Dendritic cell treated with granulocyte-macrophage colony-stimulating factor and Interleukin-4, amounts not matched to agents 40 ng/mL and 50 ng/mL, for 4 days (primary cell): ENCODE measurements around the gene SLC16A3.
"Not testable (repeated sequence)": the region's sequence is repeated elsewhere in the genome, so short reads cannot be mapped to it uniquely, and the experiment has no call there.

Experiments used
- H3K27ac Mint-ChIP-seq: one replicate; pipeline ENCODE4 v1.8.0; 2022; ENCODE audit warnings: mild to moderate bottlenecking, mixed read lengths
- H3K27me3 Mint-ChIP-seq: one replicate; pipeline ENCODE4 v1.8.0; 2022; ENCODE audit warnings: mild to moderate bottlenecking, mixed read lengths
- H3K36me3 Mint-ChIP-seq: one replicate; pipeline ENCODE4 v1.8.0; 2022; ENCODE audit warnings: low read depth, mixed read lengths
- H3K4me1 Mint-ChIP-seq: one replicate; pipeline ENCODE4 v1.8.0; 2022; ENCODE audit warnings: low read depth, mixed read lengths
- H3K4me3 Mint-ChIP-seq: one replicate; pipeline ENCODE4 v1.8.0; 2022; ENCODE audit warnings: mild to moderate bottlenecking, moderate library complexity, mixed read lengths
- H3K9me3 Mint-ChIP-seq: one replicate; pipeline ENCODE4 v1.8.0; 2022; ENCODE audit warnings: mixed read lengths
- intact Hi-C: fragments of 100-400 bp; cut with micrococcal nuclease; formaldehyde crosslinking; loops from one replicate; pipeline ENCODE4 v1.15.0; 2022

SLC16A3 gene

GRCh38 chr17:82247856-82248671 is 19.2 kb downstream of the SLC16A3 start:
- H3K4me3 Mint-ChIP-seq: no peak overlapping the region
- intact Hi-C loops: no loop called here
- peaks cover 72% of the 10 kb centered on the region for H3K4me1 Mint-ChIP-seq
- no peaks in the 10 kb centered on the region for H3K9me3 Mint-ChIP-seq
- H3K36me3 Mint-ChIP-seq: peaks cover 100% of the 10 kb centered on the region
- H3K27me3 Mint-ChIP-seq: no peaks in the 10 kb centered on the region
- H3K27ac Mint-ChIP-seq: peak overlapping the region; percentile 35

DNA sequence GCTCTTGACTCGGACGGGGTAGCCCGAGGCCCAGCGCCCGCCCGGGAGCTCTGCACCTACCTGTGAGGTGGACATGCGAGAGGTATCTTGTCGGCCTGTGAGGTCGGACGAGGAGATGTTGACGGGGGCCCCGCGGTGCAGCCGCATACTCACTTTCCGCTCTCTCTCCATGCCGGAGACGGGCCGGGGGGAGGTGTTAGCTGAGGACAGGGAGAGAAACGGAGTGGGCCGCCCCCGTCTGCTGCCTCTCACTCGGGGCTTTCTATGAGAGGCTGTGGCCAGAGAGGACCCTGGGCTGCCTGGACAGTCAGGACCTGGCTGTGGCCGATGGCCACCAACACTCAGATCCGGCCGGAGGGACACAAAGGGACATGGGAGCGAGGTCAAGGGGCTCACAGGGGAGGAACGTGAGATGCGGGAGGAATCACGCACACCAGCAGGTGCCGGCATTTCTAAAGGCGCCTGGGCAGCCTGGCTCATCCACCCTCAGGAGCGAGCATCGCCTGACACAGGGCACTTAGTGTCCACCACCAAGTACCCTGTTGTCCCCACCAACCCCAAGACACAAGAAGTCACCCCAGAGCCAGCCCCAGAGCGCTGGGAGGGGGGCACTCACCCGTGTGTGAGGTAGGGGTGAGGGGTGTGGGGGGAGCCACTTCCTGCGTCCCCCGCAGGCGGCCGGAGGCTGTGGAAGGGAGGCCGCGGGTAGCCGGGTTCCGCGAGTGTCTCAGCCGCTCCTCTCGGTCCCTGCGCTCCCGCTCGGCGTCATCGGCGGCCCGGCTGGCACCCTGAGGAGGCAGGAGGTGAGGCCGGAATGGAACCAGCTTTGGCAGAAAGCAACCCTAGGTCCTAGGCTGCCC is 20.2 kb downstream of the SLC16A3 start:
- H3K4me1 Mint-ChIP-seq: peaks cover 62% of the 10 kb centered on the region
- no peaks in the 10 kb centered on the region for H3K27me3 Mint-ChIP-seq
- intact Hi-C loops: no loop called here
- peak overlapping the region; percentile 35 for H3K27ac Mint-ChIP-seq
- no peaks in the 10 kb centered on the region for H3K9me3 Mint-ChIP-seq
- no peak overlapping the region for H3K4me3 Mint-ChIP-seq
- peaks cover 96% of the 10 kb centered on the region for H3K36me3 Mint-ChIP-seq

GRCh38 chr17:82249896-82250581 is 21.2 kb downstream of the SLC16A3 start:
- Mint-ChIP-seq H3K36me3 (peaks cover 88% of the 10 kb centered on the region), H3K27me3 (no peaks in the 10 kb centered on the region), H3K9me3 (no peaks in the 10 kb centered on the region), H3K4me1 (peaks cover 52% of the 10 kb centered on the region), H3K4me3 (no peak overlapping the region), H3K27ac (no peak overlapping the region)
- intact Hi-C loops: no loop called here

DNA sequence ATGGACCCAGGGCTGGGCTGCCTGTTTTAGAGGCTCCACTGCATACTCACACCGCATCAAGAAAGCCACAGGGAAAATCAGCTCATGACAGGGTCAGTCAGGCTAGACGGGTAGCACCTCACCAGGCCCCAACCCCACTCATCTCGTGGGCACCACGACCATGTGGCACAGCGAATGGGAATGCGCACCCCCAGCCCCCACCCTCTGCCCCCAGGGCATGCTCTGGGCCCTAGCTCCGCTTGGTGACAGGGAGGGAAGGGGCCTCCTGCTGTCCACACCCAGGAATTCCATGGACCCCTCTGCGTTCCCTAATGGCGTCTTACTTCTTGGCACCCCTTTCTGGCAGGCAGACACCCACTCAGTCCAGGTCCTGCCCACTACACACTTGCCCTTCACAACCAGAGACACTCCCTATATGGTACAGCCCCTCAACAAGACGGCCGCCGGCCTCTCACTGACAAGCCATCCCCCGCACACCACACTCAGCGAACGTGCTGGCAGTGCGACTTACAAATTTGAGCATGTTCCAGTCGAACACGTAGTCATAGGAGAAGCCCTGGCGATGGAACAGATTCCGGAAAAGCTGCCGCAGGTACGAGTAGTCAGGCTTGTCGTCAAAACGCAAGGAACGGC is 22.1 kb downstream of the SLC16A3 start:
- Mint-ChIP-seq H3K4me3 (no peak overlapping the region), H3K27me3 (no peaks in the 10 kb centered on the region), H3K36me3 (peaks cover 88% of the 10 kb centered on the region), H3K9me3 (no peaks in the 10 kb centered on the region), H3K4me1 (peaks cover 47% of the 10 kb centered on the region), H3K27ac (no peak overlapping the region)
- intact Hi-C loops: no loop called here

DNA sequence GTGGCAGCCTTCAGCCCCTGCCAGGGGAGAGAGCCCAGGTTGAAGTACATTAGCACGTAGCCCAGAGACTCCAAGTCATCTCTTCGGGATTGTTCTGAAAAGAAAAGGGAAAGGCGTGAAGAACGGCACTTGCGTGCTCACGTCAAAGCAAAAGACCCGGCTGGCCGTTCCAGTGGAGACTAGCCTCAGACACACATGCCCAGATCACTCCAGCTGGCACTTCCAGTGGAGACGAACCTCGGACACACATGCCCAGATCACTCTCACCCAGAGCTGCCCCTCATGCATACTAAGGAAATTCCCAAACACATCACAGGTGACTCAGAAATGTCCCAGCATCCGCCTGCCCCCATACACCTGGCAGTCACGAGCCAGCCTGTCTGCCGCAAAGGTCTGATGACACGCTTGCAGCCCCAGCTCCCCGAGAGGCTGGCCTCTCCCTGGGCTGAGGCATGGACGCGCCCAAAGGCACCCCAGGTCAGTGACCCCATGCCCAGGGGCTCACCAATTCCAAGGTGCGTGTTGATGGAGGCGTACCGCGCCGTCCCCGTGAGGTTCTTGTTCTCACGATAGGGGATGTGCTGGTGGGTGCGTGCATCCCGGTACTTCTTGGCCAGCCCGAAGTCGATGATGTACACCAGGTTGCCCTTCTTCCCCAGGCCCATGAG is 23.8 kb downstream of the SLC16A3 start:
- no peak overlapping the region for H3K4me3 Mint-ChIP-seq
- intact Hi-C loops: no loop called here
- no peaks in the 10 kb centered on the region for H3K9me3 Mint-ChIP-seq
- no peak overlapping the region for H3K27ac Mint-ChIP-seq
- H3K4me1 Mint-ChIP-seq: peaks cover 31% of the 10 kb centered on the region
- H3K27me3 Mint-ChIP-seq: no peaks in the 10 kb centered on the region
- peaks cover 88% of the 10 kb centered on the region for H3K36me3 Mint-ChIP-seq

GRCh38 chr17:82253179-82253544 is 24.3 kb downstream of the SLC16A3 start:
- Mint-ChIP-seq H3K9me3 (no peaks in the 10 kb centered on the region), H3K36me3 (peaks cover 88% of the 10 kb centered on the region), H3K27me3 (no peaks in the 10 kb centered on the region), H3K4me1 (peaks cover 25% of the 10 kb centered on the region), H3K27ac (no peak overlapping the region), H3K4me3 (no peak overlapping the region)
- intact Hi-C loops: no loop called here

DNA sequence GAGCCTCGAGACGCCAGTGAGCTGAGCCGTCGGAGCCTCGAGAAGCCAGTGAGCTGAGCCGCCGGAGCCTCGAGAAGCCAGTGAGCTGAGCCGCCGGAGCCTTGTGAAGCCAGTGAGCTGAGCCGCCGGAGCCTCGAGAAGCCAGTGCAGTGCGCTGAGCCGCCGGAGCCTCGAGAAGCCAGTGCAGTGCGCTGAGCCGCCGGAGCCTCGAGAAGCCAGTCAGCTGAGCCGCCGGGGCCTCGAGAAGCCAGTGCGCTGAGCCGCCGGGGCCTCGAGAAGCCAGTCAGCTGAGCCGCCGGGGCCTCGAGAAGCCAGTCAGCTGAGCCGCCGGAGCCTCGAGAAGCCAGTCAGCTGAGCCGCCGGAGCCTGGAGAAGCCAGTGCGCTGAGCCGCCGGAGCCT is 25.3 kb downstream of the SLC16A3 start:
- intact Hi-C loops, H3K27me3 Mint-ChIP-seq, H3K4me3 Mint-ChIP-seq, H3K27ac Mint-ChIP-seq, H3K9me3 Mint-ChIP-seq: not testable (repeated sequence)
- H3K36me3 Mint-ChIP-seq: peaks cover 88% of the 10 kb centered on the region
- H3K4me1 Mint-ChIP-seq: peaks cover 16% of the 10 kb centered on the region

DNA sequence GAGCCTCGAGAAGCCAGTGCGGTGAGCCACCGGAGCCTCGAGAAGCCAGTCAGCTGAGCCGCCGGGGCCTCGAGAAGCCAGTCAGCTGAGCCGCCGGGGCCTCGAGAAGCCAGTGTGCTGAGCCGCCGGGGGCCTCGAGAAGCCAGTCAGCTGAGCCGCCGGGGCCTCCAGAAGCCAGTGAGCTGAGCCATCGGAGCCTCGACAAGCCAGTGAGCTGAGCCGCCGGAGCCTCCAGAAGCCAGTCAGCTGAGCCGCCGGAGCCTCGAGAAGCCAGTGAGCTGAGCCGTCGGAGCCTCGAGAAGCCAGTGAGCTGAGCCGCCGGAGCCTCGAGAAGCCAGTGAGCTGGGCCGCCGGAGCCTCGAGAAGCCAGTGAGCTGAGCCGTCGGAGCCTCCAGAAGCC is 25.9 kb downstream of the SLC16A3 start:
- H3K9me3 Mint-ChIP-seq, H3K27me3 Mint-ChIP-seq, H3K27ac Mint-ChIP-seq, intact Hi-C loops, H3K4me3 Mint-ChIP-seq: not testable (repeated sequence)
- H3K4me1 Mint-ChIP-seq: peaks cover 11% of the 10 kb centered on the region
- peaks cover 88% of the 10 kb centered on the region for H3K36me3 Mint-ChIP-seq

- Mint-ChIP-seq H3K27ac (no peak overlapping the region), H3K4me3 (no peak overlapping the region), H3K4me1 (peaks cover 13% of the 10 kb centered on the region), H3K36me3 (peaks cover 88% of the 10 kb centered on the region), H3K27me3 (no peaks in the 10 kb centered on the region), H3K9me3 (no peaks in the 10 kb centered on the region)
- intact Hi-C loops: no loop called here
Observed at GRCh38 chr17:82255402-82255972, 26.6 kb downstream of the SLC16A3 start.

GRCh38 chr17:82256242-82256885 is 27.5 kb downstream of the SLC16A3 start:
- H3K27ac Mint-ChIP-seq: no peak overlapping the region
- no peak overlapping the region for H3K4me3 Mint-ChIP-seq
- peaks cover 20% of the 10 kb centered on the region for H3K4me1 Mint-ChIP-seq
- intact Hi-C loops: no loop called here
- H3K9me3 Mint-ChIP-seq: no peaks in the 10 kb centered on the region
- H3K36me3 Mint-ChIP-seq: peaks cover 88% of the 10 kb centered on the region
- H3K27me3 Mint-ChIP-seq: no peaks in the 10 kb centered on the region

GRCh38 chr17:82257473-82257872 is 28.6 kb downstream of the SLC16A3 start:
- peaks cover 20% of the 10 kb centered on the region for H3K4me1 Mint-ChIP-seq
- intact Hi-C loops: no loop called here
- H3K4me3 Mint-ChIP-seq: no peak overlapping the region
- H3K9me3 Mint-ChIP-seq: no peaks in the 10 kb centered on the region
- no peaks in the 10 kb centered on the region for H3K27me3 Mint-ChIP-seq
- peaks cover 88% of the 10 kb centered on the region for H3K36me3 Mint-ChIP-seq
- H3K27ac Mint-ChIP-seq: peak overlapping the region; percentile 26

DNA sequence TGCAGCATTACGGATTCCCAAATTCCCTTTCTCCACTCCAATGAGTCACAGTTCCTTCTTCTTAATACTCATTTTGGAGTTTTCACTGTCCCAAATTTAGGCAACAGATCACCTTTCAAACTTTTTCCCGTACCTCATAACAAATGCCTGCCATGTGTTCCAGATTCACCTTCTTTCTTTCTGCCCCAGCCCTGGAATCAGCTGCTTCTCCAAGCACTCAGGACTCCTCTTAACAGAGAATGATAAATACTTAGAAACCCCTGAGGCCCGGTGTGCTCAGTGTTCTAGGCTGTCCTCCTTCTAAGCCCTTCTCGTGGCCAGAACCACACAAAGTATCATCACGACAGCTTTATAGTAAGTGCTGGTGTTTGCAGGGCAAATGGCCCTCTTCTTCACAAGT is 29.7 kb downstream of the SLC16A3 start:
- Mint-ChIP-seq H3K27ac (no peak overlapping the region), H3K9me3 (no peaks in the 10 kb centered on the region), H3K4me3 (no peak overlapping the region), H3K36me3 (peaks cover 88% of the 10 kb centered on the region), H3K27me3 (no peaks in the 10 kb centered on the region), H3K4me1 (peaks cover 20% of the 10 kb centered on the region)
- intact Hi-C loops: no loop called here
